ENCODE data around the gene PPP3CA.

- TF ChIP-seq CTCF (IDR thresholded peaks at IDR 0.05; ENCODE audit: low read depth, low read length), result no peak
- TF ChIP-seq MAX (IDR thresholded peaks at IDR 0.05; ENCODE audit: low read depth, low read length), result no peak
Observed at GRCh38 chr4:101175896-101176676, 171.2 kb downstream of the PPP3CA start.

Data from NB4 (cell line).